ENCODE data around the gene PTAFR.

DNA sequence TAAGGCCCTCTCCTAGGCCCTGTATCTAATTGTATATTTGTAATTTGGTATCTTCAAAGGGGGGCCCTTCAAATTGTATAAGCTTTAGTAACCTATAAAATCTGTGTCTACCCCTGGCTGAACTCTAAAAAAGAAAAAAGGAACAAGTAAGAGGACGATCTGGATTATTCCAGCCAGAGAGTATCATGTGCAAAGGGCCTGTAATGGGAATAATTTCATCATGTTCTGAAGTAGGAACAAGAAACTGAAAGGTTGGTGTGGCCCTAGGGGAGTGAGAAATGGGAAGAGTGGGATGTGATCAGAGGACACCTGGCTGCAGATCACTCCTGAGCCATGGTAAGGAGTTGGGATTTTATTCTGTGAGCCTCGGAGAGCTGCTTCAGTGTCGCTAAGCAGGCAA, 14.7 kb downstream of the PTAFR start:
- TF ChIP-seq POLR2A (IDR thresholded peaks at IDR 0.05) = no peak
- TF ChIP-seq CTCF (IDR thresholded peaks at IDR 0.05) = no peak

Measured in lower leg skin (tissue), 3 donors.